AG09309 (cell line): ENCODE results near the gene GALNT9.

ENCODE experiments used
- DNase-seq: peaks from one replicate; pipeline ENCODE4 v3.0.0-alpha.2; 2010; ENCODE audit warnings: low read depth
- H3K4me3 ChIP-seq: 2 replicates; pipeline ENCODE4 v1.5.1; 2011; ENCODE audit warnings: mild to moderate bottlenecking, low read depth, low read length, moderate library complexity; ENCODE audit not compliant: control insufficient read depth
- TF ChIP-seq, protein P1 (sequence below): IDR thresholded peaks from 2 replicates; pipeline ENCODE4 v1.5.1; 2011; ENCODE audit warnings: mild to moderate bottlenecking, low read depth, low read length, inconsistent platforms; ENCODE audit not compliant: insufficient read depth, control insufficient read depth; ENCODE audit errors: missing control alignments

The GALNT9 gene

DNA sequence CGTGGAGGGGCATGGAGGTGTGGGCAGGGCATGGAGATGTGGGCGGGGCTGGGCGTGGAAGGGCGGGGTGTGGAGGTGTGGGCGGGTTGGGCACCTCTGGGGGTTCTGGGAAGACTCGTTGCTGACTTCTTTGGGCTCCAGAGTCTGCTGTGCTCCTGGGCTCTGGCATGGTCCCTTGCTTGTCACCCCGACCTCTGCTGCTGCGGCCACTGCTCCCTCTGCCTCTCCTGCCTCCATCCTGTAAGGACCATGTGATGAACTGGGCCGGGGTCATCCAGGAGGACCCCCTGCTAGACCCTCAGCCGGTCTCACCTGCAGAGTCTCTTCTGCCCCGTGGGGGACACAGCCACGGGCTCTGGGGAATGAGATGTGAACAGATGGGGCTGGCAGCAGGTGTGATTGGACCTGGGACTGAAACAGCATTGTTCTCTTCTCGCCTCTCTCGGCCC, 169.8 kb downstream of the GALNT9 start:
- TF ChIP-seq, protein P1, sequence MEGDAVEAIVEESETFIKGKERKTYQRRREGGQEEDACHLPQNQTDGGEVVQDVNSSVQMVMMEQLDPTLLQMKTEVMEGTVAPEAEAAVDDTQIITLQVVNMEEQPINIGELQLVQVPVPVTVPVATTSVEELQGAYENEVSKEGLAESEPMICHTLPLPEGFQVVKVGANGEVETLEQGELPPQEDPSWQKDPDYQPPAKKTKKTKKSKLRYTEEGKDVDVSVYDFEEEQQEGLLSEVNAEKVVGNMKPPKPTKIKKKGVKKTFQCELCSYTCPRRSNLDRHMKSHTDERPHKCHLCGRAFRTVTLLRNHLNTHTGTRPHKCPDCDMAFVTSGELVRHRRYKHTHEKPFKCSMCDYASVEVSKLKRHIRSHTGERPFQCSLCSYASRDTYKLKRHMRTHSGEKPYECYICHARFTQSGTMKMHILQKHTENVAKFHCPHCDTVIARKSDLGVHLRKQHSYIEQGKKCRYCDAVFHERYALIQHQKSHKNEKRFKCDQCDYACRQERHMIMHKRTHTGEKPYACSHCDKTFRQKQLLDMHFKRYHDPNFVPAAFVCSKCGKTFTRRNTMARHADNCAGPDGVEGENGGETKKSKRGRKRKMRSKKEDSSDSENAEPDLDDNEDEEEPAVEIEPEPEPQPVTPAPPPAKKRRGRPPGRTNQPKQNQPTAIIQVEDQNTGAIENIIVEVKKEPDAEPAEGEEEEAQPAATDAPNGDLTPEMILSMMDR = no peak
- no peak overlapping the region for H3K4me3 ChIP-seq
- no peak for DNase-seq

DNA sequence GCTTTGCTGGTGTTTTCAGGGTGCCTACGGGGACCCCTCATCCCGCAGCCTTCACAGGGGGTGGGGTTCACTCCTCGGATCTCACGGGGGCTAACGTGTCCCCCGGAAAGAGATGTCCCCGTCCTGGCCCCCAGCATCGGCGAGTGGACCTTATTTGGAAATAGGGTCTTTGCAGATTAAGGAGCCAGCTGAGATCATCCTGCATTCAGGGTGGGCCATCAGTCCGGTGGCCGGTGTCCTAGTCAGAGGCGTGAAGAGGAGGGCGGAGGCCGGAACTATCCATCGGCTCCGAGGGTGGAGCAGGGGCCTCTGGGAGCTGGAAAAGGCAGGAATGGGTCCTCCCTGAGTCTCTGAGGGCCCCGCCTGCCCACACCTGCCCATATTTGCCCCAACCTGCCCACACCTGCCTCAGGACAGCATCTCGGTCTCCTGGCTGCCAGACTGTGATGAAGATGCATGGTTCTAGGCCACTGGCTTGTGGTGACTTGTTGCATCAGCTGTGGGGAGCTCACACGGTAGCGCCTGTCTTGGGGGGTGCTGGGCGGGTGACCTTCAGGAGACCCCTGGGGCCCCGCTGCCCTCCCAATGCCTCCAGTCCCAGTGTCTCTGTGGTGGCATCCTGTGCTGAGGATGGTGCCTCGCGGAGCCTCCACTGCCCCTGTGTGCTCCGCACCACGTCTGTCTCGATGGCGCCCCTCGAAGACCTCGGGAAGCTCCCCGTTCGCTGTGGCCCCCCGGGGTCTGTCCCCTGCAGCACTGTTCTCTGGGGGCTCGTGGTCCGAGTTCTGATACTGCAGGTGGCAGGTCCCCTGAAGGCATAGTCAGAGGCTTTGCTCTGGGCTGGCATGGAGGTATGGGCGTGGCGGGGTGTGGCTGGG, 170.5 kb downstream of the GALNT9 start:
- TF ChIP-seq, protein P1 = no peak
- H3K4me3 ChIP-seq = no peak overlapping the region
- DNase-seq = no peak

DNA sequence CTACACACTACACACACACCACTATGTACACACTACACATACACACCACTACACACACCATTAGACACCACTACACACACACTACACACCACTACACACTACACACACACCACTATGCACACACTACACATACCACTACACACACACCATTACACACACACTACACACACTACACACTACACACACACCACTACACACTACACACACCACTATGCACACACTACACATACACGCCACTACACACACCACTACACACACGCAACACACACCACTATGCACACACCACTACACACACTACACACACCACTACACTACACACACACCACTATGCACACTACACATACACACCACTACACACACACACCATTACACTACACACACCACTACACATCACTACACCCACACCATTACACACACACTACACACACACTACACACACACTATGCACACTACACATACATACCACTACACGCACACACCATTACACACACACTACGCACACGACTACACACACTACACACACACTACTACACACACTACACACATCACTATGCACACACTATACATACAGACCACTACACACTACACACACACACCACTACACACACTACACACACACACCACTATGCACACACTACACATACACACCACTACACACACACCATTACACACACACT, 171.5 kb downstream of the GALNT9 start:
- H3K4me3 ChIP-seq = no peak overlapping the region
- TF ChIP-seq, protein P1 = no peak
- DNase-seq = no peak

DNA sequence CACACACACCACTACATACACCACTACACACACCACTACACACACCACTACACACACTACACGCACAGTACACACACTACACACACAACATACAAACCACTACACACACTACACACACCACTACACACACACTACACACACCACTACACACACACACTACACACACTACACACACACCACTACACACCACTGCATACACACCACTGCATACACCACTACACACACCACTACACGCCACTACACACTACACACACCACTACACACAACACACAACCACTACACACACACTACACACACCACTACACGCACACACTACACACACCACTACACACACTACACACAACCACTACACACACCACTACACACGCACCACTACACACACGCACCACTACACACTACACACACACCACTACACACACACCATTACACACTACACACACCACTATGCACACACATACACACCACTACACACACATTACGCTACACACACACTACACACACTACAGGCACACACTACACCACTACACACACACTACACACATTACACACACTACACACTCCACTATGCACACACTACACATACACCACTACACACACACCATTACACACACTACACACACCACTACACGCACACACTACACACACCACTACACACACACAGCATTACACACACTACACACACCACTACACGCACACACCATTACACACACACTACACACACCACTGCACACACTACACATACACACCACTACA, 172.6 kb downstream of the GALNT9 start:
- TF ChIP-seq, protein P1 = no peak
- no peak overlapping the region for H3K4me3 ChIP-seq
- DNase-seq = no peak

DNA sequence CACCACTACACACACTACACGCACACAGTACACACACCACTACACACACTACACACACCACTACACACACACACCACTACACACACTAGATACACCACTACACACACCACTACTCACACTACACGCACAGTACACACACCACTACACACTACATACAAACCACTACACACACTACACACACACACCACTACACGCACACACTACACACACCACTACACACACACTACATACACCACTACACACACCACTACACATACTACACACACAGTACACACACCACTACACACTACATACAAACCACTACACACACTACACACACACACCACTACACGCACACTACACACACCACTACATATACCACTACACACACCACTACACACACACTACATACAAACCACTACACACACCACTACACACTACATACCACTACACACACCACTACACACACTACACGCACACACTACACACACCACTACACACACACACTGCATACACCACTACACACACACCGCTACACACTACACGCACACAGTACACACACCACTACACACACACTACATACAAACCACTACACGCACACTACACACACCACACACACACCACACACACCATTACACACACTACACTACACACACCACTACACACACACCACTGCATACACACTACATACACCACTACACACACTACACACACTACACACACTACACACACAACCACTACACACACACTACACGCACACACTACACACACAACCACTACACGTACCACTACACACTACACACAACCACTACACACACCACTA, 173.4 kb downstream of the GALNT9 start:
- H3K4me3 ChIP-seq = no peak overlapping the region
- DNase-seq = no peak
- TF ChIP-seq, protein P1 = no peak
